DND-41 (cell line): Measurements from ENCODE around the gene ABCB7.

Source experiments
- EZH2 ChIP-seq: IDR thresholded peaks from 3 replicates; pipeline ENCODE4 v1.6.1; 2012; ENCODE audit warnings: borderline replicate concordance, low read depth, mild to moderate bottlenecking, moderate library complexity, low read length, inconsistent platforms; ENCODE audit not compliant: severe bottlenecking
- TF ChIP-seq, protein P1 (sequence below): IDR thresholded peaks from 2 replicates; pipeline ENCODE4 v1.5.1; 2012; ENCODE audit warnings: borderline replicate concordance, low read length, moderate library complexity, mild to moderate bottlenecking; ENCODE audit not compliant: poor library complexity, severe bottlenecking; ENCODE audit errors: extremely low read depth

DNA sequence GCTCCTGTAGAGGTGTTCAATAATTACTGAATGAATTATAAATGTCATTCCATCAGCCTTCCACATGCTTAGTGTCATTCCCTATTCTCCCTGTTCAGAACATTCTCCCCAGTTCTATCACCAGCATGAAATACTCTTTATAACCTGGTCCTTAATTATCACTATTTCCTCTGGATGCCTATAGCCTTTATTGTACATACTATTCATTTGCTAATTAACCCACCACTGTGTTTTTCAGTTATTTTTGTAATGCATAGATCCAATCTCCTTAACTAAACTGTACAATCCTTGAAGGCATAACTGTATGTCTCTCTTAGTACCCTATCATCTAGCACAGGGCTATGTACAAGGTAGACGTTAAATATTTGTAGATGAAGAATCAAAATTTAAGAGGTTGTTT is 1.2 kb downstream of the ABCB7 start:
- TF ChIP-seq, protein P1, sequence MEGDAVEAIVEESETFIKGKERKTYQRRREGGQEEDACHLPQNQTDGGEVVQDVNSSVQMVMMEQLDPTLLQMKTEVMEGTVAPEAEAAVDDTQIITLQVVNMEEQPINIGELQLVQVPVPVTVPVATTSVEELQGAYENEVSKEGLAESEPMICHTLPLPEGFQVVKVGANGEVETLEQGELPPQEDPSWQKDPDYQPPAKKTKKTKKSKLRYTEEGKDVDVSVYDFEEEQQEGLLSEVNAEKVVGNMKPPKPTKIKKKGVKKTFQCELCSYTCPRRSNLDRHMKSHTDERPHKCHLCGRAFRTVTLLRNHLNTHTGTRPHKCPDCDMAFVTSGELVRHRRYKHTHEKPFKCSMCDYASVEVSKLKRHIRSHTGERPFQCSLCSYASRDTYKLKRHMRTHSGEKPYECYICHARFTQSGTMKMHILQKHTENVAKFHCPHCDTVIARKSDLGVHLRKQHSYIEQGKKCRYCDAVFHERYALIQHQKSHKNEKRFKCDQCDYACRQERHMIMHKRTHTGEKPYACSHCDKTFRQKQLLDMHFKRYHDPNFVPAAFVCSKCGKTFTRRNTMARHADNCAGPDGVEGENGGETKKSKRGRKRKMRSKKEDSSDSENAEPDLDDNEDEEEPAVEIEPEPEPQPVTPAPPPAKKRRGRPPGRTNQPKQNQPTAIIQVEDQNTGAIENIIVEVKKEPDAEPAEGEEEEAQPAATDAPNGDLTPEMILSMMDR: no peak
- no peak for TF ChIP-seq EZH2
